ENCODE data around the gene FMNL2.

The FMNL2 gene

GRCh38 chr2:152427902-152428301 lies 92.9 kb downstream of the FMNL2 start:
- DNase-seq, result no peak

GRCh38 chr2:152428800-152429582 lies 94.0 kb downstream of the FMNL2 start:
- DNase-seq, result no peak

GRCh38 chr2:152430876-152431275 lies 95.9 kb downstream of the FMNL2 start:
- DNase-seq, result no peak

DNA sequence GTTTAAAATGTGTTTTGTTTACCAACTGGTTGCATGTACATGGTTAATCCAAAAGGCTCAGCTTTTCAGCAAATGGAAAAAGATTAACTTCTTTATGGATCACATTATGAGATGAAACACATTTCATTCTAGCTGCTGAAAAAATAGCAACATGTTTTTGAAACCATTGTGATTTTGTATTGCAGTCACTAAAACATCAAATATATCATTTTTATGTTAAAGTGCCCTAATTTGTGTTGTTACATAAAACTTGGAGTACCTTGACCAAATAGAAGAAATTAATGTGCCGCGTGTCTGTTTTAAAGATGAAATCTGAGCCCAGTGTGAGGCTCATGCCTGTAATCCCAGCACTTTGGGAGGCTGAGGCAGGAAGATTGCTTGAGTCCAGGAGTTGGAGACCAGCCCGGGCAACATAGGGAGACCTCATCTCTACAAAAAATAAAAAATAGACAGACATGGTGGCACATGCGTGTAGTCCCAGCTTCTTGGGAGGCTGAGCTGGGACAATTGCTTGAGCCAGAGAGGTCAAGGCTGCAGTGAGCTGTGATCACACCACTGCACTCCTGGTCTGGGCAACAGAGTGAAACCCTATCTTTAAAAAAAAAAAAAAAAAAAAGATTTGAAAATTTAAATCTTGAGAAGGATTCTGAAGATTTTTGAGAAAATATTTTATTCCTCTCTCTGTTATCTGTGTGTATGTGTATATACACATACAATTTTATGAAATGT lies 96.6 kb downstream of the FMNL2 start:
- DNase-seq, result no peak

DNA sequence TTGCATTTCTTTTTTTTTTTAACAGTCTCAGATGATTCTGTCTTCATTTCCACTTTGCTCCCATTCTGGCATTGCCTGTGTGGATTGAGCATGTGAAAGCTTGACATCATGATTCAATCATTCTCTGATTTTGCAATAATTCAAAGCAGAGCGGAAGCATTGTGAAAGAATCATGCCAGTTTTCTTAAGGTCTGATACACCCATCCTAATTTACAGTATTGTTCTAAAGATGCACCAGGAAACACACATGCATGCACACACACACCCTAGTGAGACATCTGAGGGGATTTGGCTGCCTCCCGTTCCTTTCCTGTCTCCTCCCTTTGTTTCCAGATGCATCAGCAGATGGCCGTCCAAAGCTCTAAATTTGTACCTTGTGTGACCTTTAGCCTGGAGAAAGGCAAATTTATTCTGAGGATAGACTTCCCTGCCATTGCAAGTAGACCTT lies 97.3 kb downstream of the FMNL2 start:
- DNase-seq, result no peak

DNA sequence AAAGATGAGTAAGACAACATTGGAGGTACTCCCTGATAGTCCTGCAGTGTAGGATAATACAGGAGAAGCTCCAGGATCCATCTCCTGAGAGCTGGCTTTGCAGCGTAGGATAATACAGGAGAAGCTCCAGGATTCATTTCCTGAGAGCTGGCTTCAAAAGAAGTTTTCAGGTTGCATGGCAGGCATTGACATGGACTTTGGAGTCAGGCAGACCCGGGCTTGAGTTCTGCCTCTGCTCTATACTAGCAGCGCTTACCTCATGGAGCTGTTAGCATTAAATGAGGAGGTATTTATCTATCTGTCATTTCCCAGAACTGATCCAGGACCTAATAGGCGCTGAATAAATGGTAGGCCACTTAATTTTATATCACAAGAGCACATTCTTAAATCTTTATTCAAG lies 97.8 kb downstream of the FMNL2 start:
- no peak for DNase-seq

DNA sequence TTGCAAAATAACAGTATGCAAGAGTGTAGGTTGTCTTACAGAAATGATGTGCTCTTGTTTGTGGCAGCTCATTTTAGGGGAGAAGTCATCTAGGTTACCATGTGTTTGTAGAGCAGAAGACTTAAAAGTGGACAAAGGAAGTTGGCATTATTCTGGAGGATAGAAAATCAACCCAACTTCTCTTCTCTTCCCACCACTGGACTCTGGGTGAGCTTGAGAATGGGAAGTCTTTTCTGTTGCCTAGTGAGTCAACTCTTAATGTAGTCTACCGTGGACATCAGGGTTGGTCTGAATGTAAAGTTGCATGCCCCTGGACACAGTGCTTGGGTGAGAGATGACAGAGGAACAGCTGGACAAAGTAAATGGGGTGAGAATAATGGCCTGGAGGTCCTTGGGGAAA lies 98.3 kb downstream of the FMNL2 start:
- DNase-seq, result no peak

GRCh38 chr2:152433791-152434190 lies 98.8 kb downstream of the FMNL2 start:
- no peak for DNase-seq

DNA sequence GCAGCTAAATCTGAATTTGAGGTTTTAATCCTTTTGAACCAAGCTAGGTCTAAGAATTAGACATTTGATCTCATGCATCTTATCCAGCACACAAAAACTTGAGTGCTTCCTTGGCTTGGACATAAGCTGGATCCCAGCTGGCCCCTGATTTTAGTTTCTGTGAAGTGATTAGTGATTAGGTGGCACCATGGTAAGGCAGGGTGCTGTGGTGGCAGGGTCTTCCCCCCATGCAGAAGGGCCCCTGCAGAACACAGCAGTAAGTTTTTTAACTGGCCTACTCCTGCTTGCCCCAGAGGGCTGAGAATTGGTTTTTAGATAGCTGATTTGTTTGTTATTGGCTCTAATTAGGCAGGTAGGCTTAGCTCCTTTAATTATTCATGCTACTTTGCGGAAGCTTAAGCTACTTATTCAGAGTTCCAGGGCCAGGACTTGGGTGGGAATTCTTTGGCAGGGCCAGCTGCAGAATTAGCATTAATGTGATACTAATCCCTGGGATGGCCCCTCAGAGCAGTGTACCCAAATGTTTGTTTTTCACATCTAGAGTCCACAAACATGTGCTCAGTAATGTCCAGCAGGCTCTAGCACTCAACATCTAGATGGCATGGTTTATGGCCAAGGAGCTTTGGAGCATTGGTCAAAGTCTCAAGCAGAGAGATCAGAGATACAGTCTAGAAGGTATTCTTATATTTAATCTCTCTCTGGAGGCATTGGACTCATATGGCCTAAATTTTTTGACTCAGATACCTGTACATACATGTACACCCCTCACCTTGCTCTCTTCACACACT lies 99.6 kb downstream of the FMNL2 start:
- DNase-seq, result no peak

- DNase-seq, result no peak
These were observed 101.2 kb downstream of the FMNL2 start for GRCh38 chr2:152436148-152436547.

- DNase-seq, result no peak
These were observed 102.5 kb downstream of the FMNL2 start for GRCh38 chr2:152437276-152438108.

DNA sequence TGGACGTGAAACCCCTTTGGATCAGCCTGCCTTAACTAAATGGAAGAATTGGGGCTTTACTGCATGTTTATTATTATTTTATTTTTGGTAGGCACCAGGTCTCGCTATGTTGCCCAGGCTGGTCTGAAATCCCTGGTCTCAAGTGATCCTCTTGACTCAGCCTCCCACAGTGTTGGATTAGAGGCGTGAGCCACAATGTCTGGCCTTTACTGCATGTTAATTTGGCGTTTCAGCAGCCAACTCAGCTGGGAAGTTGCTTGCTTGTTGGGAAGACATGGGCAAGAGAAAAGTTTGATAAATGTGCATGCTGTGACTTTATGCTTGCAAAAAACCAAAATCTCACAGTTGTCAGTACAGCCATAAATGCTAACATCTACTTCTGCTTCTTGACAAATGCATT lies 105.1 kb downstream of the FMNL2 start:
- DNase-seq, result no peak

DNA sequence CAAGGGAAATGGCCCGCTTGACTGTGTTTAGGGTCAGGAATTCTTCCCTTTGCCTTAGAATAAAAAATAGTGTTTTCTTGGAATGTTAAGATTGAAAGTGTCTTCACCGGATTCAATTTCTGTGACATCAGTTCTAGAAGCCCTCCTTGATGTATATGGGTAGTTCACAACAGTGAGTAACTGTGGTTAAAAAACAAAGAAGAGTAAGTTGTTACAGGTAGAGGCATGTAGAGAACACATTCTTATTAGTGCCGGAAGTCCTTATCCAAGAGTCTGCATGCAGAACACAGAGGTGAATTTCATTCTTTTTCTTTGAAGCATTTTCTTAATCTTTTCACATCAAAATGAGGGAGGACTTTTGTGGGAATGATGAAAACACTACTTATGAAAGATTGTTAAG lies 105.5 kb downstream of the FMNL2 start:
- DNase-seq, result no peak

DNA sequence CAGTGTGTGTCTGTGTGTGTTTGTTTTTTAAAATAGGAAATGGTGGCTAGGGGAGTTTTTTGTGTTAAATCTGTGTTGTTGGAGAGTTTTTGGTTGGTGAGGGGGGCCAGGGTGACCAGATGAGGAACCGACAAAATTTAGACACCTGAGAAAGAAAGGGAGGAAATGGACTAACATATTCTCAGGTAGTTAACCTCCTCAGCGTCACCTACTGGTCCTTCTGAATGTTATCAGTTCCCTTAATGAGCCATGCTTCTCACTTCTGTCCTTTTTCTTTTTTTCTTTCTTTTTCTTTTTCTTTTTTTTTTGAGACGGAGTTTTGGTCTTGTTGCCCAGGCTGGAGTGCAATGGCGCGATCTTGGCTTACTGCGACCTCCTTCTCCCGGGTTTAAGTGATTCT lies 107.0 kb downstream of the FMNL2 start:
- no peak for DNase-seq

DNA sequence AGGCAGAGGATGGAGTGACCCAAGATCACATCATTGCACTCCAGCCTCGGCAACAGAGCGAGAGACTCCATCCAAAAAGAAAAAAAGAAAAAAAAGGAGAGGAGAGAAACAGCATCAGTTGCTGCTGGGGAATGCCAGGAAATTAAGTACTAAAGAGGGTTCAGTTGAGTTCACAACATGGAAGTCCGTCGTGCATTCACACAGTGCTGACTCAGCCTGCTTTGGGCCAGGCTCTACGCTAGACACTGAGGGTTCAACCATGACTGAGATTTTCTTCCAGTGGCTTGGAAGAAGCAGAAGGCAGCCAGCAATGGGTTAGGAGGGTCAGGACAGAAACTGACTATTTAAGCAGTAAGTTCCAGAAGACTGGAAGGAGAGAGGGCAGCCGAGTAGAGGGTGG lies 108.8 kb downstream of the FMNL2 start:
- DNase-seq, result no peak

GRCh38 chr2:152444448-152444847 lies 109.5 kb downstream of the FMNL2 start:
- no peak for DNase-seq

DNA sequence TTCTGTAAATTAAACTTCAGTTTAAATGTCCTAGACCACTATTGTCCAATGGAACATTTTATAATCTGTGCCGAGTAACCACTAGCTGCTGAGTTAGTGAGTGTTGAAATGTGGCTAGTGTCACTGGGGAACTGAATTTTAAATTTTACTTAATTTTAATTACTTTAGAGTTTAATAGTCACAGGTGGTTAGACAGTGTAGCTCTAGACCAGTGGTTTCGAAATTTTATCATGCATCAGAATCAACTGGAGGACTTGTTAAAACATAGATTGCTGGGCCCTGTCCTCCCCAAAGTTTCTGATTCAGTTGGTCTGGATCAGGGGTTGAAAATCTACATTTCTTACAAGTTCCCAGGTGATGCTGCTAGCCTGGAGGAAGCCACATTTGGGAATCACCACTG lies 110.4 kb downstream of the FMNL2 start:
- DNase-seq, result no peak

DNA sequence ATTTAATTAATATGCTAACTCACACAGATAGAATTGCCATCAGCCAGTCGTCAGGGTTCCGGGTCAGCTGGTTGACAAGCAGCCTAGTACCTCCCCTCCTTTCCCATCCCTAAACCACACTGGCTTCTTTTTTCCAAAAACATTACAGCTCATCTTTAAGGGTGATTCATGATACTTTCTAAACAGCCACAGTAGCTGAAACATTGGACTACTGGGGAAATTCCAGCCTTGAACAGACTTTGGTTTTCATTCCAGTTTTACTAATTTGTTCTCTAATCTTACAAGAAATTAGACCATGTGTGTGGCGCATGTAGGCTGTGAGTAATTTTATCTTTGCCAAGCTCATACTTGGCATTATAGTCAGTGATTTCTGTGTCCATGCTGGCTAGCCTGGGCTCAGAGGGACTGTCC lies 110.8 kb downstream of the FMNL2 start:
- DNase-seq, result no peak

DNA sequence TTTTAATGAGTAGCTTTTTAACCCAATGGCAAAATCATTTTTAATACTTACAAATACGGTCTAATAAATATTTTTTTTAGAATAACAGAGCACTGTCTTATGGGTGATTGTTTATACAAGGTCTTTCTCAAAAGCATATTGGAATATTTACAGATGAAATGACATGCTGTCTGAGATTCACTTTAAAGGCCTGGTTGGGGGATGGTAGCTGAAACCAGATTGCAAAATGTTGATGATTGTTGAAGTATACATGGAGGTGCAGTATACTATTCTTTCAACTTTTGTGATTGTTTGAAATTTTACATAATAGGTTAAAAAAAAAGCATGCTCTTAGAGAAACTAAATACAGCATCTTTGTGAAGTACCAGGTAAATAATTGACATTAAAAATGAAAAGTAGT lies 111.2 kb downstream of the FMNL2 start:
- no peak for DNase-seq

DNA sequence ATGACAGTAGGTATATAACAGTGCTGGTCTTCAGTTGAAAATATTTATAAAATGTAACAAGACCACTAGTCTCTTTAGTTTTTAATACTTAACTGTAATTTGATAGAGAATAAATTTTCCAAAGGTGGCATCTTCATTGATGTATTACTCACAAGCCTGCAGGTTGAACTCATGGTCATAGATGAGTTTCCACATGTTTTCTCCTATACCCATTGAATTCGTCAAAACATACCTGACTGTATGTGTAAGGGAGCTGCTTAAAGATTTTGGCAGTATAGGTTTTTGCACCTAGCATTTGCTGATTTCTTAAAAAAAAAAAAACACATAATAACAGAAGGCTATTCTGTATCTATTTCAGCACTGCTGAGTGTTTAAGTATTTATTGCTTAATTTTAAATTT lies 112.9 kb downstream of the FMNL2 start:
- DNase-seq, result no peak

DNA sequence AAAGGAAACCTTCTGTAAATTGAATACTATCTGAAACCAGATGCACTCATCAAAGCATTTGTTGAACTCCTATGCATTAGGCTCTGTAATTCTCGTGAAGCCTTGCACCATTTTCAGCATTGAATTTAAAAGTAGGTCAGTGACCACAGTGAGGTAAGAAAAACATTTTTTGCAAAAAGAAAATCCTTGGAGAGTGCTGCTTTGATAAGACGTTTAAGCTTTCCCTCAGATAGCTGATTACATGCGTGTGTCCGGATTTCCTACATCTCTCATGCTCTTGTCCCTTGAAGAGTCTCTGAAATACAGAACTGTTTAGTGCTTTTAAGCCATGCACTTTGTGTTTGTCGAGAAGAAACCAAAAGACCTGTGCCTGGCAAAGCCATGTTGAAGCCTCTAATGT lies 113.6 kb downstream of the FMNL2 start:
- DNase-seq, result no peak

DNA sequence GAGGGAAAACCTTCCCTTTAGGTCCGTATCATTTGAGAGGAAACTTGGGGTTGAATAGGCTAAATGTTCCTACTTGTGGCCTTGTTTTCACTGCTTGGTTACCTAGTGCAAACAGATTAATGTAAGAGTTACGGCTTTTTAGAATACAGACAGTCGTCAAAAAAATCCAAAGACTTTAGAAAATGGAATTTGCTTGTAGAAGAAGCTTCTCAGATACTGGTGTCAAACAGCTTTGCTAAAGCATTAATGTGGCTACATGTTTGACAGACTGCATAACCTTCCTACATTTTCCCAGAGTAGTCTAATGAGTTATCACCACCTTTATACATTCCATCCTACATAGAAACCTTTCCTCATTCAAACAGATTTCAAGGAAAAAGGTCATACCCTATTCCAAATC lies 114.6 kb downstream of the FMNL2 start:
- DNase-seq, result no peak

DNA sequence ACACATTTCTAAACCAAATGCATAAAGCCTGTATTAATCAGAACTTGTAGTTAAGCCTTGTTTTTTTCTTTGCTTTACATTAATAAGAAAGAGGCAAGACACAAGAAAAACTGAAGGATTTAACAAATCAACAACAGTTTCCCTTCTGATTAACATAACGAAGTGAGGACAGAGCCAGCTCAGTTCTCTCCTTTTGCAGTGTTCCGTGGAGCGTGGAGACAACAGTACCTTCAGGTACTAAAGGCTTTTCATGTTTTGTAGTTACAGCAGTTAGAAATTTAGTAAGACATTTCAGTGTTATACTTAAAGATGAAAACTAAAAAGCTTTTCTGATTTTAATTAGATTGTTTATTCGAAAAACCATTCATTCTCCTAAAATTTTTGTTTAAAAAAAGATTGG lies 115.2 kb downstream of the FMNL2 start:
- DNase-seq, result no peak

All from activated CD4-positive, alpha-beta T cell treated with anti-CD3 and anti-CD28 coated beads, Interleukin-2, amount 50 U/mL, for 4 hours (primary cell).